HS-27A (cell line): ENCODE data around the gene SPEN.

Source experiments
- DNase-seq: peaks from one replicate; pipeline ENCODE4 v3.0.0-alpha.2; 2012; ENCODE audit warnings: low read depth, missing footprints

SPEN gene

GRCh38 chr1:15935056-15935950 is 87.8 kb downstream of the SPEN start:
- no peak for DNase-seq

DNA sequence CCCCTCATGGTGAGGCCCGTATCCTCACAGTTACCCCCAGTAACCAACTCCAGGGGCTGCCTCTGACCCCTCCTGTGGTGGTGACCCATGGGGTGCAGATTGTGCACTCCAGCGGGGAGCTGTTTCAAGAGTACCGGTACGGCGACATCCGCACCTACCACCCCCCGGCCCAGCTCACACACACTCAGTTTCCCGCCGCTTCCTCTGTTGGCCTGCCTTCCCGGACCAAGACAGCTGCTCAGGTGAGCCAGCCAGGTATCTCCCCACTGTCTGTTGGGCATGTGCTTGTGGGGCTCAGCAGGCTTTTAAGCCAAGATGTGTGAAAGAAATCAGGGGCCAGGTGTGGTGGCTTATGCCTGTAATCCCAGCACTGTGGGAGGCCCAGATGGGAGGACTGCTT is 88.5 kb downstream of the SPEN start:
- no peak for DNase-seq

DNA sequence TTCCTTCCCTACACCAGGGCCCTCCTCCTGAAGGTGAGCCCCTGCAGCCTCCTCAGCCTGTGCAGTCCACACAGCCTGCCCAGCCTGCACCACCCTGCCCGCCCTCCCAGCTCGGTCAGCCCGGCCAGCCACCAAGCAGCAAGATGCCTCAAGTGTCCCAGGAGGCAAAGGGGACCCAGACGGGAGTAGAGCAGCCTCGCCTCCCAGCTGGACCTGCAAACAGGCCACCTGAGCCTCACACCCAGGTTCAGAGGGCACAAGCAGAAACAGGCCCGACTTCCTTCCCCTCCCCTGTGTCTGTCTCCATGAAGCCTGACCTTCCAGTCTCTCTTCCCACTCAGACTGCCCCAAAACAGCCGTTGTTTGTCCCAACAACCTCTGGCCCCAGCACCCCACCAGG is 89.6 kb downstream of the SPEN start:
- no peak for DNase-seq

DNA sequence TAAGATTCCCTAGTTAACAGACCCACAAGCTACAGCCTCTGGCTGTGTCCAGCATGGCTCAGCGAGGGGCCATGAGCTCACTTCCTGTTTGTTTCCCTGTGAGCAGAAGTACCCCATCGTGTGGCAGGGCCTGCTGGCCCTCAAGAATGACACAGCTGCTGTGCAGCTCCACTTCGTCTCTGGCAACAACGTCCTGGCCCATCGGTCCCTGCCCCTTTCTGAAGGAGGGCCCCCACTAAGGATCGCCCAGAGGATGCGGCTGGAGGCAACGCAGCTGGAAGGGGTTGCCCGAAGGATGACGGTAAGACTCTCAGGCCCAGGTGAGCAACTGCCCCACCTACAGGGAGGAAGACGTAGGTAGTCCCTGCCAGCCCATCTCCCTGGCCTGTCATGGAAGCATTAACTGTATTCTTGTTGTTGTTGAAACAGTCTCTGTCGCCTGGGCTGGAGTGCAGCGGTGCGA is 90.2 kb downstream of the SPEN start:
- no peak for DNase-seq

GRCh38 chr1:15938628-15939161 is 91.2 kb downstream of the SPEN start:
- DNase-seq: no peak

DNA sequence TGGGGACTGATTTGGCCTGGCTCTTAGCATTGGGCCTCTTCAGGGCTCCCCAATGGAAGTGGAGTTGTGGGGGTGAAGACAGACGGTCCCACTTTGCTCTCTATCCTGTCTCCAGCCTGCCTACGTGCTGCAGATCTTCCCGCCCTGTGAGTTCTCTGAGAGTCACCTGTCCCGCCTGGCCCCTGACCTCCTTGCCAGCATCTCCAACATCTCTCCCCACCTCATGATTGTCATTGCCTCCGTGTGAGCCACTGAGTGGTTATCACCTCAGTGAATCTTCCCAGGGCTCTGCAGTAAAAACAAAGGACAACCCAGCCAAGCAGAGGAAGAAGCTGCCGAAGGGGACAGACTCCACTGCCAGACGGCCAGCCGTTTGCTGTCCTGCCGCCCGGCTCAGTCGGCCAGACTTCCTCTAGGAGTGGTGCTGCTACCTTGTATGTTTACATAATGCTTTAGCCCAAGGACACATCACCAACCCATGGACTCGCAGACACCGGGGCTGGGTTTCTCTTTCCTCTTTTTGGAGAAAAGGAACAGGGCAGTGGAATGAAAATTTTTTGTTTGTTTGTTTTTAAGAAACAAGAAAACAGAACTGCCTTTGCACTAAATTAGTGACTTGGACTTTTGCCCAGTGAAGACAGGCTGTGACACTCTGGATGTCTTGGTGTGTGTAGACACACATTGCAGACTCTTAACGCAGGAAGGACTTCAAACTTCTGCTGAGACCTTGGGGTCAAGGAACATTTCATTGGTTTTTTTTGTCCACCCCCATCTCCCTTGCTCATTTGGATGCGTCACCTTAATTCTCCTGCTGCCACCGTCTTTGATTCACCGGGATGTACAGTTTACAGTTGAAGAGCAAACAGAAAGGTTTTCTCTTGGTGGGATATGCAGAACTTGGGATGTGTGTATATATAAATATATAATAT is 91.9 kb downstream of the SPEN start:
- DNase-seq: no peak

GRCh38 chr1:15940110-15941043 is 92.9 kb downstream of the SPEN start:
- no peak for DNase-seq

- DNase-seq: no peak
Observed at GRCh38 chr1:15941044-15941840, 93.7 kb downstream of the SPEN start.

DNA sequence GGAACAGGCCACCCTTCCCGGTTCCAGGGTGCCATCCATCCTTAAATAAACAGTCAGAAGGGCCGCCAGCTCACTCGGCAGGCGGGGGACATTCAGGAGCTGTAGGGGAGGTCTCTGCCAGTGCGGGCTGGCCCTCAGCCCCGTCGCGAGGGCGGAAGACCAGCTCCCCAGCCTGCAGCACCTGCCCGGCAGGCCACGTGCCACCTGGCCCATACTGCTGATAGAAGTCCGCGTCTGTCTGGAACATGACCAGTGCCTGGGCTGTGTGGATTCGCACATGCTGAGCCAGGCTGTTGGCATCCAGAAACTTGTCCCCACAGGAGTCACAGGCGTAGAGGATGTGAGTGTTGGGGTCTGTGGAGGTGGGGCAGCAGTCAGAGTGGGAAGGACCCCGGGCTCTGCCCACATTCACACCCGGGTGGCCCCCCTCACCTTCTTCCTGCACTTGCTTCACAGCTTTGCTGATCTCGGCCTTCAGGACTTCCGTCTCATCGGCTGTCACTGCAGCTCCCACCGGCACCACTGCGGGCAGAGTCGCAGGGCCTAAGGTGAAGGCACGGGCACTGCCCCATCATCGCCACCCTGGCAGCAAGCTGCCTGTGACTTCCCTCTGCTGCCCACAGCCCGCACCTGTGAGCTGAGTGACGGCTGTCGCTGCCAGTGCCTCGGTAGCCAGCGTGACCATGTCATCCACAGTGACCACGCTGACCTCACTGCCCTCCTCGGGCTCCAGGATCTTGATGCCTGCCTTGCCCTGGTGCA is 94.6 kb downstream of the SPEN start:
- DNase-seq: no peak

GRCh38 chr1:15942661-15943327 is 95.3 kb downstream of the SPEN start:
- DNase-seq: no peak

GRCh38 chr1:15943328-15943991 is 96.0 kb downstream of the SPEN start:
- no peak for DNase-seq

DNA sequence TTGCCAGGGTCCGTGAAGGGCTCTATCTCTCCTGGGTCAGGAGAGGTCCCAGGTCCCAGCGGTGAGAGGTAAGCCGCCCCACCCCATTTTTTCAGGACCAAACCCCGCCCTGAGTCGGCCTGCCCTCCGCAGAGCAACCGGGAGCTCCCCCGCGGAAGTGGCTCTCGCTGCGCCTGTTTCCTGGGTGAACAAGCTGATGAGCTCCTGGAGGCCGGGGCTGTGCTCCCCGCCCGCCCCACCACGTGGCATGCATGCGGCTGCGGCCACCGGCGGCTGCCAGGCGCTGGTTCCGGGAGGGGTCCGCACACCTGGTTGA is 96.4 kb downstream of the SPEN start:
- no peak for DNase-seq

- DNase-seq: no peak
Observed at GRCh38 chr1:15944308-15945010, 97.0 kb downstream of the SPEN start.

- DNase-seq: no peak
Observed at GRCh38 chr1:15945011-15945831, 97.7 kb downstream of the SPEN start.

GRCh38 chr1:15945832-15946448 is 98.4 kb downstream of the SPEN start:
- DNase-seq: no peak

DNA sequence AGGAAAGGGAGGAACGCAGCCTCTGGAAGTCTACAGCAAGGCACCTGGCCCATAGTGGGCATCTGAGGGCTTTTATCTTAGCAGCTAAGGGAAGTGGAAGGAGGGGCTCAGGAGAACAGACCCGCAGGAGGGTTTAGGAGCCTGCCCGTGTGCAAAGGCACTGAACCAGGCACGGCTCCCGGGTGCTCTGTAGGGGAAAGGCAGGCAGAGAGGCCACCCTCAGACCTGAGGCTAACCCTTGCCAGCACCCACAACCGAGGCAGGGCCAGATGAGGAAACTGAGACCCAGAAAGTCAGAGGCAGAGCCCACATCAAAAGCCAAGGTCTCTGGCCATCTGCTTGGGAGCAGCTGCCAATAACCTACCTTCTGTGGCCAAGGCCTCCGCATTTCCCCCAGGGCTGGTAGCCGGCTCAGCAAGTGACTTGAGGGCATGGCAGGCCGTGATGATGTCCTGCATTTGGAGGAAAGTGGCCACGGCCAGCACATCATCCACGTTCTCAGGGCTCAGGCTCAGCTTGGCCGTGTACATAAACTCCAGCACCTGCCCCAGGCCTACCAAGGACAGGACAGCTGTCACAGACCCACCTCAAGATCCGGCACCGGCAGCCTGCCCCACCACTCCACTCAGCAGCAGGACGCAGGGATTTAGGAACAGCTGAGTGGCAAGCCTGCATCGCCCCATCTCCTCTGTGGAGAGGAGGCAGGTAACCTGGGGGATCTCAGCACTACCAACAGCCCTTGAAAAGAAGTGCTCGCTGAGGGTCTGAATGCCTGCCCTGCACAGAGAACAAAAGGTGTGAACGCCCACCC is 99.3 kb downstream of the SPEN start:
- DNase-seq: no peak
